GM21515 (cell line): ENCODE results near the gene RNF213.

Experiments used
- ATAC-seq: cut with Tn5 transposase; IDR thresholded peaks from one replicate; pipeline ENCODE4 v1.9.1; 2021; ENCODE audit not compliant: unreplicated experiment

RNF213 gene

DNA sequence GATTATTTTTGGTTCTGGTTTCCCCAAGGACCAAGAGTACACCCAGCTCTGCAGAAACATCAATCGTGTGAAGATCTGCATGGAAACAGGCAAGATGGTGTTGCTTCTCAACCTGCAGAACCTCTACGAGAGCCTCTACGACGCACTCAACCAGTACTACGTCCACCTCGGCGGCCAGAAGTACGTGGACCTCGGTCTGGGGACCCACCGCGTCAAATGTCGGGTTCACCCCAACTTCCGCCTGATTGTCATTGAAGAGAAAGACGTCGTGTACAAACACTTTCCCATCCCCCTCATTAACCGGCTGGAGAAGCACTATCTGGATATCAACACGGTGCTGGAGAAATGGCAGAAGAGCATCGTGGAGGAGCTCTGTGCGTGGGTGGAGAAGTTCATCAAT lies 86.9 kb downstream of the RNF213 start:
- ATAC-seq = no peak

DNA sequence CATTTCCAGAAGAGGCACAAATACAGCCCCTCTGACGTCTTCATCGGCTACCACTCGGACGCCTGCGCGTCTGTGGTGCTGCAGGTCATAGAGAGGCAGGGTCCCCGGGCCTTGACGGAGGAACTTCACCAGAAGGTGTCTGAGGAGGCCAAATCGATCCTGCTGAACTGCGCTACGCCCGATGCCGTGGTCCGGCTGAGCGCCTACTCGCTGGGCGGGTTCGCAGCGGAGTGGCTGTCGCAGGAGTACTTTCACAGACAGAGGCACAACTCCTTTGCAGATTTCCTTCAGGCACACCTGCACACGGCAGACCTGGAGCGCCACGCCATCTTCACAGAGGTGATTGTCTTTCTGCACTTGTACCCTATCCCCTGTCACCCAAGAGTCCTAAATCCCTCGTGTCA lies 87.3 kb downstream of the RNF213 start:
- ATAC-seq = no peak

GRCh38 chr17:80348551-80349150 lies 88.0 kb downstream of the RNF213 start:
- no peak for ATAC-seq

DNA sequence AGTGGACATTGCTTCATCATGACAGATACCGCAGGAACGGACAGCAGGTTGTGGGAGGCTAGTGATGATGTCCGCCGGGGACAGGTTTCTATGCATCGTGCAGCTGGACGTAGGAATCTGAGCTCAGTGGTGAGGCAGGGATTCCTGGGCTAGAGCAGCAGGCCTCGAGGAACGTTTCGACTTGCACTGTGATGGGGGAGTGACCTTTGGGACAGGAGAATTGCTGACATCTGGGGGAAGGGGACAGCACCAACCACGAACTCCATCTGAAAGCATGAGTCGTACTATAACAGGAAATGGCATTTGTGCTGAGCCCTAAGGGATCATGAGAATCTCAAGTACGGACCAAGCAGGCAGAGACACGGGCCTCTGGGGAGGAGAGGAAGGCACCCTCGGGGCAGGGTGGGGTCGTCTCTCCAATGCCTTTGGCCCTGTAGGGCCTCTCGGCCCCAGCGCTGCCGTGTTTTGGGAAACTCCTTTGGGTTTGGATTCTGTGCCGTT lies 88.5 kb downstream of the RNF213 start:
- ATAC-seq = no peak

DNA sequence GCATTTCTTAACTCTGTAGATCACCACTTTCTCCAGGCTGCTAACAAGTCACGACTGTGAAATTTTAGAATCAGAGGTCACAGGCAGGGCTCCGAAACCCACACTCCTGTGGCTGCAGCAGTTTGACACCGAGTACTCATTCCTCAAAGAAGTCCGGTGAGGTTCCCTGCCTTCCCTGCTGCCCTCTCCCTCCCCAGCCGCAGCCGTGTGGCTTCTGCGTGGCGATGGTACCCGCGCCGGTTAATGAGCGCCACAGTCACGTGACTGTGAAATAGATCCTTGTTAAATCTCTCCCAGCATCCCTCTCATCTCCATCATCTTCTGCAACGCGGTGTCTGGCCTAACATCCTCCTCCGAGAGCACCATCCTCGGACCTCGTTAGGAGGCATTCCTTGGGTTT lies 89.1 kb downstream of the RNF213 start:
- ATAC-seq = no peak

DNA sequence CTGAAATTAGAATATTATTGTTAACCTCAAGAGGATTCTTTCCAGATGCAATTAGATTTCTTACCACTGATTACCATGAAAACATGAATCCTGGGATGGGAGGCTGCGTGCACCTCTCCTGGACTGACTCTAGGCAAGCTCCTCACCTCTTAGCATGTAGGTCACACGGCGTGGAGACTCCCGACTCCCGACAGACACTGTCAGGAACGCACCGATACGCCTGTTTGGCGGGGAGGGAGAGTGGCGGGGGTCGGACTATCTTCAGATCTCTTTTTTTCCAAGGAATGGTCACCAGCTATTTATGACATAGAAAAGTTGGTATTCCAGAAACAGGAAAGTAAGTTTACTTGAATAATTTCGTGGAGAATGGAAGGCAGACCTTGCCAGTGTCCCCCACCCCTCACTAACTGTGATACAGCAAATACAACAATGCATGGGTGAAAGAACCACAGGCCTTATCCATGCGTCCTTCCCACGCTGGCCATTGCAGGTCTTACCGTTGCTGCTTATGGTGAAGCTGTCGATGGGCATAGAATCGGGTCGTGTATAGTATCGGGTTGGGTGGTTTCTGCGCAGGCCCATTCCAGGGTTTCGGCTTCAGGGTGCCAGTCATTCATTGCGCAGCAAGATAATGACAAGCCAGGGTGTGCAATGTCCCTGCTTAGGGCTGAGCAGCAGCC lies 91.7 kb downstream of the RNF213 start:
- ATAC-seq = no peak

GRCh38 chr17:80352991-80353665 lies 92.5 kb downstream of the RNF213 start:
- ATAC-seq = no peak

DNA sequence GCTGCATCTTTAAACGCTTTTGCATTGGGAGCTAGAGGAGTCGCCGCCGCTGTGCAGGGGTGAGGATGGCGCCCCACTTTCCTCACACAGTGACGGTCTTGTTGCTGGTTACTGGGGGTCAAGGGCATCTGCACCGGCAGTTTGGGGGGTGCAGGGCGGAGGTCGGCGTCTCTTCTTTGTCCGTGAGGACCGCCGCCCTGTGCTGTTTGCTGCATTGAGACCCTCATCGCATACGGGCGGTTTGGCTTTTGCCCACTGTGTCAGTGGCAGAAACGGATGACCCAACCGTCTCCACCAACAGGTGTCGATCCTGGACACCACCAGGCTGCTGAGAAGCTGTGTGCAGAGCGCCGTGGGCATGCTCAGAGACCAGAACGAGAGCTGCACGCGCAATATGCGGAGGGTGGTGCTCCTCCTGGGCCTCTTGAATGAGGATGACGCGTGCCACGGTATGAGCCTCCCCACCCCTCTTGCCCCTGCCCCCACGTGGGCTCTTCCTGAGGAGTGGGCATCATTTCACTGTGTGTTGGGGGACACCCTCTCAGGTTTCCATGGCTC lies 93.1 kb downstream of the RNF213 start:
- ATAC-seq = no peak

GRCh38 chr17:80354336-80354735 lies 93.7 kb downstream of the RNF213 start:
- ATAC-seq = no peak

- no peak for ATAC-seq
Observed at GRCh38 chr17:80356231-80356856, 95.7 kb downstream of the RNF213 start.

- ATAC-seq = no peak
Observed at GRCh38 chr17:80358131-80358530, 97.5 kb downstream of the RNF213 start.

DNA sequence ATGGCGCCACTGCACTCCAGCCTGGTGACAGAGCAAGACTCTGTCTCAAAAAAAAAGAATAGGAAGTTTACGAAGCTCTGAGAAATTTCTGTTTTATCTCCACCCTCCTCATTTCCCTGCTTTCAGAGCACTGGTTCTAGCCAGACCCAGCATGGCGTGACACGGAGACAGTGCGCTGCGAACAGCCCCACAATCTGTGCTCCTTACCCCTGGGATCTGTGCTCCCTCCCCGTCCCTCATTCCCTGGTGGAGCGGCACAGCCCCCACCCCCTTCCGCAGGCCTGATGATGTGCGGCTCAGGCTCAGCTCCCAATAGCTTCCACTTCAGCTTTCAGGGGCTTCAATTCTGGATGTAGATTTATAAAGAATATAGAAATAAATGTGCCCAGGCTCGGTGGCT lies 98.2 kb downstream of the RNF213 start:
- no peak for ATAC-seq

GRCh38 chr17:80359422-80360110 lies 98.9 kb downstream of the RNF213 start:
- no peak for ATAC-seq

DNA sequence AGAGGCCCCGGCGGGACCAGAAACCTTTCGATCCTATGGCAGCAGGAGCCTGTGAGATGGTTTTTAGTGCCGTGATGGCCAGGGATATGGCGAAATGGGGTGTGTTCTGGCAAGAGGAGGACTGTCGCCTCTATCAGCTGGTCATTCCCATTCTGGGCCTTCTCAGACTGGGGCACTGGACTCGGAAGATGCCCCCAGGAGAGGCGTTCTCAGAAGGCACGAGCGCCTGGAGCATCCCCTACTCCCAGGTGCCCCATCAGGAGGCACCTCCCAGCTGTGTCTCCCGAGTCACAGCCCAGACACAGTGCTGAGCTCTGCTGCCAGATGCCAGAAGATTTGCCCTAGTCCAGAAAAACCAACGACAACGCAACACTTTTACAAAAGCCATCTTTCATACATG lies 99.7 kb downstream of the RNF213 start:
- no peak for ATAC-seq

- no peak for ATAC-seq
Observed at GRCh38 chr17:80361495-80362220, 101.0 kb downstream of the RNF213 start.

DNA sequence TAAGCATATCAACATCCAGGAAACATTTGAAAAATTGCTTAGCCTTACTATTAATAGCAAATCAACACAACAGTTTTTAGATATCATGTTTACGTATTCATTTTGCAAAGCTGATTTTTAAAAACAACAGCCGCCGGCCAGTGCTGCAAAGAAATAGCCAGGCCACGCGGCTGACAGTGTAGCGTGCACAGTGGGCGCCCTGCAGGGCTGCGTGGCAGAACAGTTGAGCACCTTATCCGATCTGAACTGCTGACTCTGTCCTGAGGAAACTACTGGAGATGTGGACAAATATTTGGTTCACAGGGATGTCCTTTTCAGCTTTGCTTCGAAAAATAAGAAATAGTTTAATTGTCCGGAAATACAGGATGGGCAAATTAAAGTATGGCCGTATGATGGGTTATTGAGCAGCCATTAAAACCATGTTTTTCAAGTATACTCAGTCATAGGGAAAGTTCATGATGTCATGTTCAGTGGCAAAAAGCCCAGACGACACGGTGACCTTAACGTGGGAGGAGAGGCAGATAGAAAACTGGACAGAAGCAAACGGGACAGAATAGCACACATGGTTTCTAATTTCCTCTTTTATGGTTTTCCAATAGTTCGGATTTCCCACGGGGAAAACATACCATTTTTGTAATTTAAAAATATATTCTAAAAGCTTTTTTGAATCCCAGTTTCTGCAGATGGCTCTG lies 101.9 kb downstream of the RNF213 start:
- no peak for ATAC-seq

DNA sequence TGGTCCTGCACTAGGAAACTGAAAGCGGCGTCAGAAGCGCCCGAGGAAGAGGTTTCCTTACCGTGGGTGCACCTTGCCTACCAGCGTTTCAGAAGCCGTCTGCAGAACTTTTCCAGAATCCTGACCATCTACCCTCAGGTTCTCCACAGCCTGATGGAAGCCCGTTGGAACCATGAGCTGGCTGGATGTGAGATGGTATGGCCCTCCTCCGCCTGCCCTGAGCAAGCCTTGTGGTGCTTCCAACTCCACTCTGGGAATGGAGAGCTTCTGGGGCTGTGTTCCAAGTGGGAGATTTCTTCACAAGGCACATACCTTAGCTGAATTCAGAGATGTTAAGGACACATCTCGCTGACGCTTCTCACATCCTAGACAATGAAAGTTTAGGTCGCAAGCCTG lies 102.5 kb downstream of the RNF213 start:
- no peak for ATAC-seq

DNA sequence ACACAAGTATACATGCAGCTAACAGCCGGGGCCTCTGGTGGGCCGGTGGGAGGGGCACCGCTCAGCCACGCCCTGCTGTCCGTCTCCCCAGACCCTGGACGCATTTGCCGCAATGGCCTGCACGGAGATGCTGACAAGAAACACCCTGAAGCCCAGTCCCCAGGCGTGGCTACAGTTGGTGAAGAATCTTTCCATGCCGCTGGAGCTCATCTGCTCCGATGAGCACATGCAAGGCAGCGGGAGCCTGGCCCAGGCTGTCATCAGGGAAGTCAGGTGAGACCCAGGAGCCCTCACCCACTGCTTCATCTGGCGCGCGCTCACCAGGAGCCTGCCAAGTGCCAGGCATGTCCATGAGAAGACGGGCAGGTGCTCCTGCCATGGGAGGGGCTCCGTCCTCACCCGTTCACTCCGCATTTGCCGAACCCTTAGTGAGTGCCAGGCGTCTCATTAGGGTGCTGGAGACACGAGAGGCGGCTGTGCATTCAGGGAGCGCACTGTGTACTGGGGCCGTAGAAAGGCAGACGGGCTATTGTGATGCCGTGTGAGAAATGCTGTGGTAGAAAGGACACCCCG lies 103.0 kb downstream of the RNF213 start:
- no peak for ATAC-seq

DNA sequence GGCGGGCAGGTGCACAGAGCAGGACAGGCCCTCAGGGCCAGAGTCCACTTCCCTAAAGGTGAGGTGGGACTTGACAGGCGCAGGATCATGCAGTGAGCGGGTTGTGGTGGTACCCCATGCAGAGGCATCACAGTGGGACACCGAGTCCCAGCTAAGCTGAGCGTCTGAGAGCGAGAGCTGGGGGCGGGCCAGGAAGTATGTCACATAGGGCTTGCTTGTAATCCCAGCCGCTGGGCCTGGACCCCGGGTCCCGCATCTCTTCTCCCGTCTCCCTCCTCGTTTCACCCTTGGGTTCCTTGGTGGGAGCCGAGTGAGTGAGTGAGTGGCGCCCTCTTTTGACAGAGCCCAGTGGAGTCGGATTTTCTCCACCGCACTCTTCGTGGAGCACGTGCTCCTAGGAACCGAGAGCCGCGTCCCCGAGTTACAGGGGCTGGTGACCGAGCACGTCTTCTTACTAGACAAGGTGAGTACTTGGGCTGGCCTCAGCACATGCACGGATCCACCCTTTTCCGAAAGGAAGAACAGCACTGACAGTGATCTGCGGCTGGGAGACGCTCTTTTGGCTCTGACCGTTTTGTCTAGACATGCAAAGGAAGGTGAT lies 103.5 kb downstream of the RNF213 start:
- ATAC-seq = no peak
